Measurements from ENCODE around the gene PCGF1. TPM values are rescaled to one million over a fixed set of nuclear protein-coding genes. Genes with fewer than 3 reads are reported as not detected.

Gene PCGF1
- total and polyA plus RNA-seq, 2 of the 13 experiments (the other 11 are each of a cell fraction or from before 2014, with no cell fraction given): 20.4 to 22.6 TPM

- TF ChIP-seq, protein P1, sequence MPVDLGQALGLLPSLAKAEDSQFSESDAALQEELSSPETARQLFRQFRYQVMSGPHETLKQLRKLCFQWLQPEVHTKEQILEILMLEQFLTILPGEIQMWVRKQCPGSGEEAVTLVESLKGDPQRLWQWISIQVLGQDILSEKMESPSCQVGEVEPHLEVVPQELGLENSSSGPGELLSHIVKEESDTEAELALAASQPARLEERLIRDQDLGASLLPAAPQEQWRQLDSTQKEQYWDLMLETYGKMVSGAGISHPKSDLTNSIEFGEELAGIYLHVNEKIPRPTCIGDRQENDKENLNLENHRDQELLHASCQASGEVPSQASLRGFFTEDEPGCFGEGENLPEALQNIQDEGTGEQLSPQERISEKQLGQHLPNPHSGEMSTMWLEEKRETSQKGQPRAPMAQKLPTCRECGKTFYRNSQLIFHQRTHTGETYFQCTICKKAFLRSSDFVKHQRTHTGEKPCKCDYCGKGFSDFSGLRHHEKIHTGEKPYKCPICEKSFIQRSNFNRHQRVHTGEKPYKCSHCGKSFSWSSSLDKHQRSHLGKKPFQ (CRISPR knock-in tag; IDR thresholded peaks at IDR 0.05; ENCODE audit: insufficient replicate concordance): peak; percentile 18
- peak; percentile 67; the same call in 1 of the 2 replicates for TF ChIP-seq BRCA1 (CRISPR knock-in tag; IDR thresholded peaks at IDR 0.05)
- no peak for TF ChIP-seq RCOR2 (CRISPR knock-in tag; IDR thresholded peaks at IDR 0.05)
- peak; percentile 93 for TF ChIP-seq HDAC1 (CRISPR knock-in tag; IDR thresholded peaks at IDR 0.05)
- TF ChIP-seq ZNF841 (CRISPR knock-in tag; IDR thresholded peaks at IDR 0.05; ENCODE audit: borderline replicate concordance): no peak
- 0 out of 2 replicates have a peak, but pooled peaks have one; percentile 35 for TF ChIP-seq ZNF256 (CRISPR knock-in tag; conservative IDR thresholded peaks at IDR 0.05)
- TF ChIP-seq GATAD1 (CRISPR knock-in tag; IDR thresholded peaks at IDR 0.05): peak; percentile 97
- TF ChIP-seq ZHX2 (IDR thresholded peaks at IDR 0.05; ENCODE audit: low read depth): peak; percentile 86
- TF ChIP-seq ZHX2 (CRISPR knock-in tag; IDR thresholded peaks at IDR 0.05; ENCODE audit: borderline replicate concordance): no peak
- no peak for TF ChIP-seq KDM1A (CRISPR knock-in tag; IDR thresholded peaks at IDR 0.05)
- peak; percentile 46; the same call in 1 of the 2 replicates for TF ChIP-seq RFX5 (IDR thresholded peaks at IDR 0.05; ENCODE audit: low read depth, low read length)
- TF ChIP-seq MAX (IDR thresholded peaks at IDR 0.05): peak; percentile 64
- peak; percentile 53 for TF ChIP-seq NFYC (CRISPR knock-in tag; IDR thresholded peaks at IDR 0.05)
- TF ChIP-seq ZNF234 (CRISPR knock-in tag; conservative IDR thresholded peaks at IDR 0.05): peak; percentile 91
- TF ChIP-seq ARNTL (CRISPR knock-in tag; IDR thresholded peaks at IDR 0.05): peak; percentile 44
- peak; percentile 89; the same call in 1 of the 2 replicates for TF ChIP-seq RARG (CRISPR knock-in tag; IDR thresholded peaks at IDR 0.05; ENCODE audit: low read depth)
- peak; percentile 61 for TF ChIP-seq ZNF343 (CRISPR knock-in tag; IDR thresholded peaks at IDR 0.05)
- TF ChIP-seq, protein P2, sequence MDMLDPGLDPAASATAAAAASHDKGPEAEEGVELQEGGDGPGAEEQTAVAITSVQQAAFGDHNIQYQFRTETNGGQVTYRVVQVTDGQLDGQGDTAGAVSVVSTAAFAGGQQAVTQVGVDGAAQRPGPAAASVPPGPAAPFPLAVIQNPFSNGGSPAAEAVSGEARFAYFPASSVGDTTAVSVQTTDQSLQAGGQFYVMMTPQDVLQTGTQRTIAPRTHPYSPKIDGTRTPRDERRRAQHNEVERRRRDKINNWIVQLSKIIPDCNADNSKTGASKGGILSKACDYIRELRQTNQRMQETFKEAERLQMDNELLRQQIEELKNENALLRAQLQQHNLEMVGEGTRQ (IDR thresholded peaks at IDR 0.05; ENCODE audit: low read depth, low read length): no peak
- TF ChIP-seq, protein P2 (CRISPR knock-in tag; IDR thresholded peaks at IDR 0.05; ENCODE audit: borderline replicate concordance): no peak
- no peak for TF ChIP-seq MEIS1 (CRISPR knock-in tag; IDR thresholded peaks at IDR 0.05; ENCODE audit: borderline replicate concordance)
These were observed 22.1 kb upstream of the PCGF1 start, which contains the start of the genes AUP1 and HTRA2 (continued) for GRCh38 chr2:74529357-74530238.
